Neural progenitor cell (in vitro differentiated cells): ENCODE measurements around the gene IL9R. TPM values are rescaled to one million over a fixed set of nuclear protein-coding genes. Genes with fewer than 3 reads are reported as not detected.

Experiments used
- DNase-seq: peaks from one replicate; pipeline ENCODE4 v3.0.0-alpha.2; 2016; ENCODE audit warnings: low spot score
- H2AFZ ChIP-seq: fragments of 200-600 bp; sonication (generic); replicated peaks from 2 replicates; pipeline ENCODE4 v1.6.1; 2016; ENCODE audit warnings: antibody characterized with exemption
- H3F3A ChIP-seq: fragments of 200-600 bp; sonication (generic); 2 replicates; pipeline ENCODE4 v1.6.1; 2016; ENCODE audit warnings: antibody characterized with exemption, low read depth
- H3K27ac ChIP-seq: fragments of 200-600 bp; sonication (generic); 2 replicates; pipeline ENCODE4 v1.5.1; 2016; ENCODE audit warnings: mild to moderate bottlenecking
- H3K27me3 ChIP-seq: fragments of 200-600 bp; sonication (generic); 2 replicates; pipeline ENCODE4 v1.6.1; 2016; ENCODE audit warnings: mild to moderate bottlenecking, moderate library complexity
- H3K36me3 ChIP-seq: fragments of 200-600 bp; sonication (generic); 2 replicates; pipeline ENCODE4 v1.5.1; 2016
- H3K4me1 ChIP-seq: fragments of 200-600 bp; sonication (generic); 2 replicates; pipeline ENCODE4 v1.6.1; 2016; ENCODE audit warnings: mixed run types
- H3K4me2 ChIP-seq: fragments of 200-600 bp; sonication (generic); 2 replicates; pipeline ENCODE4 v1.6.1; 2016
- H3K4me3 ChIP-seq: fragments of 200-600 bp; sonication (generic); 2 replicates; pipeline ENCODE4 v1.5.1; 2016
- H3K79me2 ChIP-seq: fragments of 200-600 bp; sonication (generic); 2 replicates; pipeline ENCODE4 v1.6.1; 2016; ENCODE audit warnings: low read depth
- H3K9ac ChIP-seq: fragments of 200-600 bp; sonication (generic); 2 replicates; pipeline ENCODE4 v1.6.1; 2016
- H3K9me3 ChIP-seq: fragments of 200-600 bp; sonication (generic); 2 replicates; pipeline ENCODE4 v1.5.1; 2016; ENCODE audit warnings: low read depth
- H4K20me1 ChIP-seq: fragments of 200-600 bp; sonication (generic); 2 replicates; pipeline ENCODE4 v1.6.1; 2016; ENCODE audit warnings: low read depth
- H3K27ac Mint-ChIP-seq: 3 replicates; pipeline ENCODE4 v1.8.0; 2021; ENCODE audit warnings: mixed read lengths
- H3K27me3 Mint-ChIP-seq: 2 replicates; pipeline ENCODE4 v1.8.0; 2022; ENCODE audit warnings: low read depth, mild to moderate bottlenecking, inconsistent platforms, moderate library complexity, mixed read lengths; ENCODE audit not compliant: insufficient read depth
- H3K36me3 Mint-ChIP-seq: 3 replicates; pipeline ENCODE4 v1.8.0; 2021; ENCODE audit warnings: mixed read lengths
- H3K4me1 Mint-ChIP-seq: 3 replicates; pipeline ENCODE4 v1.8.0; 2021; ENCODE audit warnings: mixed read lengths
- H3K4me3 Mint-ChIP-seq: 3 replicates; pipeline ENCODE4 v1.8.0; 2021; ENCODE audit warnings: mild to moderate bottlenecking, moderate library complexity, mixed read lengths
- H3K9me3 Mint-ChIP-seq: 3 replicates; pipeline ENCODE4 v1.8.0; 2020; ENCODE audit warnings: mixed read lengths
- CTCF ChIP-seq: fragments of 200-600 bp; sonication (generic); IDR thresholded peaks from 2 replicates; pipeline ENCODE4 v1.5.1; 2017; ENCODE audit warnings: antibody characterized with exemption, mild to moderate bottlenecking
- EZH2 ChIP-seq: fragments of 200-600 bp; sonication (generic); IDR thresholded peaks from 2 replicates; pipeline ENCODE4 v1.6.1; 2017; ENCODE audit warnings: antibody characterized with exemption, mild to moderate bottlenecking, moderate library complexity
- EZH2phosphoT487 ChIP-seq: fragments of 200-600 bp; sonication (generic); IDR thresholded peaks from 2 replicates; pipeline ENCODE4 v1.6.1; 2017; ENCODE audit warnings: antibody characterized with exemption
- total RNA-seq: library from RNA; depleted of rRNA; stranded (reverse); fragments of >200 nt; gene quantifications from 2 replicates; pipeline ENCODE4 v1.2.3, GENCODE V29; 2015; ENCODE audit warnings: low replicate concordance

The IL9R gene
- total RNA-seq, 1 donor from 2014 or later = not detected

- Mint-ChIP-seq H3K27ac (no peak overlapping the region), H3K4me3 (no peak overlapping the region), H3K9me3 (peaks cover 6% of the 10 kb centered on the region), H3K27me3 (peaks cover 2% of the 10 kb centered on the region), H3K36me3 (no peaks in the 10 kb centered on the region), H3K4me1 (no peaks in the 10 kb centered on the region)
- Histone ChIP-seq H2AFZ (no peak overlapping the region), H3K27me3 (no peaks in the 10 kb centered on the region), H3K4me2 (no peak overlapping the region), H3K9ac (no peak overlapping the region), H3F3A (no peaks in the 10 kb centered on the region), H3K79me2 (no peaks in the 10 kb centered on the region), H4K20me1 (no peaks in the 10 kb centered on the region), H3K4me3 (no peak overlapping the region), H3K27ac (no peak overlapping the region), H3K4me1 (no peaks in the 10 kb centered on the region), H3K36me3 (no peaks in the 10 kb centered on the region), H3K9me3 (peaks cover 4% of the 10 kb centered on the region)
- TF ChIP-seq CTCF = no peak
- TF ChIP-seq EZH2 = no peak
- TF ChIP-seq EZH2phosphoT487 = no peak
- no peak for DNase-seq
These were observed 42.7 kb upstream of the IL9R start for GRCh38 chrX:155954793-155955192.

GRCh38 chrX:155956099-155956498 is 41.4 kb upstream of the IL9R start:
- no peak for DNase-seq
- Histone ChIP-seq H3K9ac (no peak overlapping the region), H3F3A (no peaks in the 10 kb centered on the region), H4K20me1 (no peaks in the 10 kb centered on the region), H3K27me3 (no peaks in the 10 kb centered on the region), H3K79me2 (no peaks in the 10 kb centered on the region), H2AFZ (no peak overlapping the region), H3K36me3 (no peaks in the 10 kb centered on the region), H3K4me3 (no peak overlapping the region), H3K4me1 (no peaks in the 10 kb centered on the region), H3K9me3 (no peaks in the 10 kb centered on the region), H3K27ac (no peak overlapping the region), H3K4me2 (no peak overlapping the region)
- Mint-ChIP-seq H3K27ac (no peak overlapping the region), H3K9me3 (peaks cover 6% of the 10 kb centered on the region), H3K4me1 (no peaks in the 10 kb centered on the region), H3K27me3 (peaks cover 2% of the 10 kb centered on the region), H3K4me3 (no peak overlapping the region), H3K36me3 (no peaks in the 10 kb centered on the region)
- no peak for TF ChIP-seq EZH2
- no peak for TF ChIP-seq EZH2phosphoT487
- TF ChIP-seq CTCF = no peak

- H3K36me3 Mint-ChIP-seq = no peaks in the 10 kb centered on the region
- peaks cover 6% of the 10 kb centered on the region for H3K9me3 Mint-ChIP-seq
- Histone ChIP-seq H3K79me2 (no peaks in the 10 kb centered on the region), H3K9ac (no peak overlapping the region), H3K27ac (no peak overlapping the region), H3K4me1 (no peaks in the 10 kb centered on the region), H3K9me3 (no peaks in the 10 kb centered on the region), H3K36me3 (no peaks in the 10 kb centered on the region), H2AFZ (no peak overlapping the region), H3K27me3 (no peaks in the 10 kb centered on the region), H3K4me2 (no peak overlapping the region), H4K20me1 (no peaks in the 10 kb centered on the region), H3F3A (no peaks in the 10 kb centered on the region), H3K4me3 (no peak overlapping the region)
- DNase-seq = no peak
- H3K4me3 Mint-ChIP-seq = no peak overlapping the region
- TF ChIP-seq EZH2 (no peak), CTCF (no peak), EZH2phosphoT487 (no peak)
- H3K27me3 Mint-ChIP-seq = peaks cover 2% of the 10 kb centered on the region
- no peaks in the 10 kb centered on the region for H3K4me1 Mint-ChIP-seq
- no peak overlapping the region for H3K27ac Mint-ChIP-seq
These were observed 40.8 kb upstream of the IL9R start for GRCh38 chrX:155956649-155957048.

- no peak overlapping the region for H3K27ac ChIP-seq
- no peak overlapping the region for H3K27ac Mint-ChIP-seq
- TF ChIP-seq EZH2phosphoT487 = no peak
- no peak for TF ChIP-seq CTCF
- TF ChIP-seq EZH2 = no peak
- no peaks in the 10 kb centered on the region for H3K36me3 Mint-ChIP-seq
- H3K9me3 ChIP-seq = no peaks in the 10 kb centered on the region
- H3K4me2 ChIP-seq = no peak overlapping the region
- H3K4me3 Mint-ChIP-seq = no peak overlapping the region
- no peaks in the 10 kb centered on the region for H3K27me3 ChIP-seq
- no peak overlapping the region for H3K9ac ChIP-seq
- H3K9me3 Mint-ChIP-seq = peaks cover 6% of the 10 kb centered on the region
- no peaks in the 10 kb centered on the region for H3K4me1 Mint-ChIP-seq
- no peaks in the 10 kb centered on the region for H3K79me2 ChIP-seq
- H3K36me3 ChIP-seq = no peaks in the 10 kb centered on the region
- H3K27me3 Mint-ChIP-seq = peaks cover 4% of the 10 kb centered on the region
- no peaks in the 10 kb centered on the region for H3K4me1 ChIP-seq
- DNase-seq = no peak
- H3K4me3 ChIP-seq = no peak overlapping the region
- H2AFZ ChIP-seq = no peak overlapping the region
- no peaks in the 10 kb centered on the region for H4K20me1 ChIP-seq
- H3F3A ChIP-seq = no peaks in the 10 kb centered on the region
These were observed 39.7 kb upstream of the IL9R start for GRCh38 chrX:155957843-155958242.
